Measurements from ENCODE around the gene FBXO47.
"Not testable (repeated sequence)": the region's sequence is repeated elsewhere in the genome, so short reads cannot be mapped to it uniquely, and the experiment has no call there.

FBXO47 gene

GRCh38 chr17:38980490-38981217 lies 13.5 kb upstream of the FBXO47 start:
- no peak for DNase-seq

DNA sequence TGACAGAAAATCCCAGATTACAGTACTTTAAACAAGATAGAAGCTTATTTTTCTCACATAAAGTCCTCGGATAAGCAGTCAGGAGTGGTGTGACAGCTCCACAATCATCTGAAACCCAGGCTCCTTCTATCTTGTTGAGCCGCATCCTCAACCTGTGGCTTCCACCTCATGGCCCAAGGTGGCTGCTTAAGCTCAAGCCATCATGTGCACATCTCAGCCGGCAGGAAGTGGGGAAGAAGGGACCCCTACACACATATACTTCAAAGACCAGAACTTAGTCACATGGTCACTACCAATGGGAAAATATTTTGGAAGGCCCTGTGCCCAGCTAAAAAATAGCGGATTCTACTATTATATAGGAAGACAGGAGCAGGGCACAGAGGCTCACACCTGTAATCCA lies 11.0 kb upstream of the FBXO47 start:
- no peak for DNase-seq

DNA sequence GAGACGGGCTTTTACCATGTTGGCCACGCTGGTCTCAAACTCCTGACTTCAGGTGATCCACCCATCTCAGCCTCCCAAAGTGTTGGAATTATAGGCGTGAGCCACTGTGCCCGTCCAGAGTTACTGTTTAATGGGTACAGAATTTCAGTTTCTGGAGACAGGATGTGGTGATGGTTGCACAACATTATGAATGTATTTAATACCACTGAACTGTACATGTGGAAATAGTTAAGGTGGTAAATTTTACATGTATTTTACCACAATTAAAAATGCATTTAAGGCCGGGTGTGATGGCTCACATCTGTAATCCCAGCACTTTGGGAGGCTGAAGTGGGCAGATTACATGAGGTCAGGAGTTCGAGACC lies 9.0 kb upstream of the FBXO47 start:
- DNase-seq, result not testable (repeated sequence)

- DNase-seq, result no peak
Observed at GRCh38 chr17:38970804-38971203, 3.6 kb upstream of the FBXO47 start.

DNA sequence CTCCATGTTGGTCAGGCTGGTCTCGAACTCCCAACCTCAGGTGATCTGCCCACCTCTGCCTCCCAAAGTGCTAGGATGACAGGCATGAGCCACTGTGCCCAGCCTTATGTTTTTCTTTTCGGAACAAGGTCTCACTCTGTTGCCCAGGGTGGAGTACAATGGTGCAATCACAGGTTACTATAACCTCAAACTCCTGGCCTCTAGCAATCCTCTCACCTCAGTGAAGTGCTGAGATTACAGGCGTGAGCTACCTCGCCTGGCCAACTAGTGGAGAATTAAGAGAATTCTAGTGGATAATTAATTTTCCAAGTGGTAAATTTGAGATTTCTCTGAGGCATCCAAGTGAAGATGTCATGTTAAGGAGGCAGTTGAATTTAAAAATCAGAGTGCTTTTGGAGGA lies 2.9 kb upstream of the FBXO47 start:
- no peak for DNase-seq

DNA sequence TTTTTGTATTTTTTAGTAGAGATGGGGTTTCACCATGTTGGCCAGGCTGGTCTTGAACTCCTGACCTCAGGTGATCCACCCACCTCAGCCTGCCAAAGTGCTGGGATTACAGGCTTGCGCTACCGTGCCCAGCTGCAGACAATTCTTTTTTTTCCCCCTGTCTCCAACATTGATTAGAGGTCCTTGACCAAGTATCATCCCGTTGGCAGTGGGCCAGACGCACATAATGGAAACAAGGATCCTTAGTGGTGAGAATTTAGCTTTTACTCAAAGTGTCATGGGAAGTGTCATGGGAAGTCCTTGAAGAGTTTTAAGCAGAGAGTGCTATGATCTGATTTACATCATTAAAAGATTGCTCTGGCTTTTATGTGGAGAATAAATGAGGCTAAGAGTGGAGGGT lies 2.1 kb upstream of the FBXO47 start:
- DNase-seq, result no peak

DNA sequence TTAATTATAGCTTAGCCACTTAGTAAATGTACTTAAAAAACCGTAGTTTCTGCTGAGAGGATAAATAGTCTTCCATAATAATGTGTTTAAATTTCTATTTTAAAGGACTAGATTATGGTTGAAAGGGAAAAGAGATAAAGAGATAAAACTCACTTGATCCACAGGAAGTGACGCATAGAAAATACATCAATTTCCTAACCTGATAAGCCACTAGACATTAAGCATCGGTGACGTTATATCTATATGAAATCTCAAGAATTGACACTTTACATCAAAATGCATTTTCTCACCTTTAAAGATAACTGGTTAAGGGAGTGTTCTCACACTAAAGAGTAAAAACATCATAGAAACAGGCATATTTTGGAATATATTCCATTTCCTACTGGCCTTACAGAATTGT lies 5.8 kb downstream of the FBXO47 start:
- DNase-seq, result no peak

DNA sequence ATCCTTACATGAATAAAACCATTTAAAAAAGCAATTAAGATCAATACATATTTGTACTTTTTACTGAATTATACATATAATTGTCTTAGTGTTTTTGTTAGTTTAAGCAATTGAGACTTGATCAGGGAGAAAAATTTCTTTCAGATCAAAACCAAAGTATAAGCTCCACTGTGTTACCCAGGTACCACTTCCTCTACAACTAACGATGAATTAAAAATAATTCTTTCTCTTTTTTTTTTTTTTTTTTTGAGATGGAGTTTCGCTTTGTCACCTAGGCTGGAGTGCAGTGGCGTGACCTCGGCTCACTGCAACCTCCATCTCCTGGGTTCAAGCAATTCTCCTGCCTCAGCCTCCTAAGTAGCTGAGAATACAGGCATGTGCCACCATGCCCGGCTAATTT lies 6.8 kb downstream of the FBXO47 start:
- no peak for DNase-seq

DNA sequence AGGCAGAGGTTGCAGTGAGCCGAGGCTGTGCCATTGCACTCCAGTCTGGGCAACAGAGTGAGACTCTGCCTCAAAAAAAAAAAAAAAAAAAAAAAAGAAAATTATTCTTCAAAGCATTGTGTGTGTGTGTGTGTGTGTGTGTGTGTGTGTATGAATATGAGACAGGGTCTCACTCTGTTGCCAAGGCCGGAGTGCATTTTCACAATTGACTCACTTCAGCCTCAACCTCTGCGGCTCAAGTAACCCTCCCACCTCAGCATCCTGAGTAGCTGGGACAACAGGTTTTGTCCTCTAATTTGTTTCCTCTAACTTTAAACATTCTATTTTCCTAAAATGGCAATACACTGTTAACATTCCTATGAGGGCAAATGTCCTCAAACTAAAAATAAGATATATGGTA lies 7.7 kb downstream of the FBXO47 start:
- DNase-seq, result no peak

GRCh38 chr17:38958756-38959155 lies 8.4 kb downstream of the FBXO47 start:
- no peak for DNase-seq

DNA sequence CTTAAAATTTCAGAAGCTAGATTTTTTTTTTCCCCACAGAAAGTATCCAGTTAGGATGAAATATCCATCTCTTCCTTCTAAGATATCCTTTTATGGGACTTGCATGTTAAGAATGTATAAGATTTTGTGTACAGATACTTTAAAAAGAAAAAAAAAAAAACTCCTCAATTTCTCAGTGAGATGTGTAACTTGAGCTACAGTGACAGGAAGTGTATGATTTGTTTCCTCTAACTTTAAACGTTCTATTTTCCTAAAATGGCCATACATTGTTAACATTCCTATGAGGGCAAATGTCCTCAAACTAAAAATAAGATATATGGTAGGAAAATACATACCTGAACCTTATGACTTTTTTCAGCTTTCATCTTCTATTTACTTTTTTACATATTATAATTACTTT lies 8.9 kb downstream of the FBXO47 start:
- no peak for DNase-seq

- DNase-seq, result not testable (repeated sequence)
Observed at GRCh38 chr17:38953800-38954199, 13.4 kb downstream of the FBXO47 start.

DNA sequence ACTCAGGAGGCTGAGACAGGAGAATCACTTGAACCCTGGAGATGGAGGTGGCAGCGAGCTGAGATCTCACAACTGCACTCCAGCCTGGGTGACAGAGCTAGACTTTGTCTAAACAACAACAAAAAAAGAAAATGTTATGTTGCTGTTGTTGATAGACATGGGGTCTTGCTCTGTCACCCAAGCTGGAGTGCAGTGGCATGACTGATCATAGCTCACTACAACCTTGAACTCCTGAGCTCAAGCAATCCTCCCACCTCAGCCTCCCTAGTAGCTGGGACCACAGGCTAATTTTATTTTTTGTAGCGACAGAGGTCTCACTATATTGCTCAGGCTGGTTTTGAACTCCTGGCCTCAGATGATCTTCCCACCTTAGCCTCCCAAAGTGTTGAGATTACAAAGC lies 20.0 kb downstream of the FBXO47 start:
- no peak for DNase-seq

GRCh38 chr17:38943607-38944006 lies 23.6 kb downstream of the FBXO47 start:
- DNase-seq, result no peak

GRCh38 chr17:38942696-38943334 lies 24.4 kb downstream of the FBXO47 start:
- DNase-seq, result no peak

GRCh38 chr17:38940404-38940803 lies 26.8 kb downstream of the FBXO47 start:
- no peak for DNase-seq

GRCh38 chr17:38939987-38940386 lies 27.2 kb downstream of the FBXO47 start:
- DNase-seq, result no peak

- DNase-seq, result not testable (repeated sequence)
Observed at GRCh38 chr17:38933962-38934361, 33.2 kb downstream of the FBXO47 start.

DNA sequence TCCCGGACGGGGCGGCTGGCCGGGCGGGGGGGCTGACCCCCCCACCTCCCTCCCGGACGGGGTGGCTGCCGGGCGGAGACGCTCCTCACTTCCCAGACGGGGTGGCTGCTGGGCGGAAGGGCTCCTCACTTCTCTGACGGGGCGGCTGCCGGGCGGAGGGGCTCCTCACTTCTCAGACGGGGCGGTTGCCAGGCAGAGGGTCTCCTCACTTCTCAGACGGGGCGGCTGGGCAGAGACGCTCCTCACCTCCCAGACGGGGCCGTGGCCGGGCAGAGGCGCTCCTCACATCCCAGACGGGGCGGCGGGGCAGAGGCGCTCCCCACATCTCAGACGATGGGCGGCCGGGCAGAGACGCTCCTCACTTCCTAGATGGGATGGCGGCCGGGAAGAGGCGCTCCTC lies 36.4 kb downstream of the FBXO47 start:
- DNase-seq, result not testable (repeated sequence)

DNA sequence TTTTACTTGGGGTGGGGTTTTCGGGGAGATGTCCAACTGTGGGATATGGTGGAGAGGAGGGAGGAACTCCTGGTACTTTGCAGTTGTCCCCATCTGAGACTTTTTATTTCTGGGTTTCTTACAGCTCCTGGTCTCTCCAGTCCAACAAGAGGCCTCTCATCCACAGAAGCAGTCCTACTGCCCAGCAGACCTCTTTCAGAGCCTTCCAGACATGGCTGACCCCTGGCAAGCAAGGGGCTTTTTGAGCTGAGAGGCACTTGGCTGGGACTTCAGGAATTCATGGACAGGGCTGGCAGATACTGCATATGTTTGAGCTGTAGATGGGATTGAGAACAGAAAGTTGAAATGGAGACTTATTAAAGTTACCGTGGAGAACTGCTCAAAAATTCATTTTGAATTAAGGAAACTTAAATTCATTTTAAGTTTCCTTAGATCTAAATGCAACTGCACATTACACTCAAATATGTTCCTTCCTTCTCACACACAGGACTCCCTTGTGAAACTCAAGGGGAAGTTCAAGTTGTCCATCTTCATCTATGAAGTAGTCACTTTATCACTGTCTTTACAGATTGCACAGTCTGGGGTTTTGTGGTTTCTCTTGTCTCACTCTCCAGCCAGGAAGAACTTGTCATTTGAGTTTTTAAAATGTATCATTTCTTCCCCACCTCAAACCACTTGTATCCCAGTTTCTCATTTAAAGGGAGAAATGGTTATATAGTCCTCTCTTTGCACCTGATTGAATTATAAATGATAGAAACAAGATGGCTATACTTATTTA lies 40.7 kb downstream of the FBXO47 start:
- DNase-seq, result no peak

GRCh38 chr17:38925263-38925995 lies 41.8 kb downstream of the FBXO47 start, which contains the start of gene LASP1NB:
LASP1NB (plus strand) TSS chr17:38925614.
- no peak for DNase-seq

DNA sequence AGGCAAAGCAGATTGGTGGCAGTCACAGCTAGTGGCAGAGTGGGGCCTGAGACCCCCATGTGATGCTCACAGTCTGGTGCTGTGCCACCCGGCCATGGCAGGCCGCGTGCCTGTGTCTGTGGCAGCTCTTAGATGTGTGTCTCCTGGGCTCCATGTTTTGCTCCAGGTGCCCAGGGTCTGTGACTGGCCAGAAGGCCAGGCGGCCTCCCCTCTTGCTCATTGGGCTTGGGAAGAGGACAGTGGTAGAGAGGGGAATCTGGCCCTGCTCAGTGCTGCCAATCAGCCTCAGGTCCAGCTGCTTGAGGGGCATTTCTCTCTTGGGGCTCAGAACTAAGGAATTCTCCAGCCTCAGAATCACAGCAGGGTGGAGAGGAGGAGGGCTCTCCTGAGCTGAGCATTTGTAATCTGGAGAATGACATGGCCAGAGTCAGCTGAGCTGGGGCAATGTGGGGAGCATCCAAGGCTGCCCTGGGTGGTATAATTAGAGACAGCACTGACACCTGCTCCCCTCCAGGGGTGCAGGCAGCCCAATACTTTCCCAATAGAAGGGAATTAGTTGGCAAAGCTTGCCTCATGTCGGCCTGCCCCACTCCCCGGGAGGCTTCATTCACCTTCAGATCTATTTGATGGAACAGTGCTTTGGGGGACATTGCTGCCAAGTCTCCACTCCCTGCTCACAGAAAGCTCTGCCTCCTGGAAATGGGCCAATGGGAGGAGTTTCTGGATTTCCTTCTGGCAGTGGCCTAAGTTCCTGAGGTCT lies 44.5 kb downstream of the FBXO47 start:
- no peak for DNase-seq
